ENCODE results near the gene HAPLN3.

GRCh38 chr15:88839961-88840360 is 55.4 kb downstream of the HAPLN3 start:
- TF ChIP-seq RB1 (IDR thresholded peaks at IDR 0.05; ENCODE audit: borderline replicate concordance) (no peak), FOXM1 (IDR thresholded peaks at IDR 0.05; ENCODE audit: low read depth, low read length) (no peak), CREM (IDR thresholded peaks at IDR 0.05; ENCODE audit: low read depth) (no peak), STAT3 (IDR thresholded peaks at IDR 0.05; ENCODE audit: low read depth, low read length) (no peak)
